Activated naive CD4-positive, alpha-beta T cell treated with anti-CD3 and anti-CD28 coated beads, Interleukin-2, amount 50 U/mL, for 16 hours (primary cell): ENCODE data around the gene OTUD3.
"Not testable (repeated sequence)": the region's sequence is repeated elsewhere in the genome, so short reads cannot be mapped to it uniquely, and the experiment has no call there.

Experiments
- DNase-seq: peaks from one replicate; pipeline ENCODE4 v3.0.0-alpha.2; 2020

Gene OTUD3, protein sequence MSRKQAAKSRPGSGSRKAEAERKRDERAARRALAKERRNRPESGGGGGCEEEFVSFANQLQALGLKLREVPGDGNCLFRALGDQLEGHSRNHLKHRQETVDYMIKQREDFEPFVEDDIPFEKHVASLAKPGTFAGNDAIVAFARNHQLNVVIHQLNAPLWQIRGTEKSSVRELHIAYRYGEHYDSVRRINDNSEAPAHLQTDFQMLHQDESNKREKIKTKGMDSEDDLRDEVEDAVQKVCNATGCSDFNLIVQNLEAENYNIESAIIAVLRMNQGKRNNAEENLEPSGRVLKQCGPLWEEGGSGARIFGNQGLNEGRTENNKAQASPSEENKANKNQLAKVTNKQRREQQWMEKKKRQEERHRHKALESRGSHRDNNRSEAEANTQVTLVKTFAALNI

DNA sequence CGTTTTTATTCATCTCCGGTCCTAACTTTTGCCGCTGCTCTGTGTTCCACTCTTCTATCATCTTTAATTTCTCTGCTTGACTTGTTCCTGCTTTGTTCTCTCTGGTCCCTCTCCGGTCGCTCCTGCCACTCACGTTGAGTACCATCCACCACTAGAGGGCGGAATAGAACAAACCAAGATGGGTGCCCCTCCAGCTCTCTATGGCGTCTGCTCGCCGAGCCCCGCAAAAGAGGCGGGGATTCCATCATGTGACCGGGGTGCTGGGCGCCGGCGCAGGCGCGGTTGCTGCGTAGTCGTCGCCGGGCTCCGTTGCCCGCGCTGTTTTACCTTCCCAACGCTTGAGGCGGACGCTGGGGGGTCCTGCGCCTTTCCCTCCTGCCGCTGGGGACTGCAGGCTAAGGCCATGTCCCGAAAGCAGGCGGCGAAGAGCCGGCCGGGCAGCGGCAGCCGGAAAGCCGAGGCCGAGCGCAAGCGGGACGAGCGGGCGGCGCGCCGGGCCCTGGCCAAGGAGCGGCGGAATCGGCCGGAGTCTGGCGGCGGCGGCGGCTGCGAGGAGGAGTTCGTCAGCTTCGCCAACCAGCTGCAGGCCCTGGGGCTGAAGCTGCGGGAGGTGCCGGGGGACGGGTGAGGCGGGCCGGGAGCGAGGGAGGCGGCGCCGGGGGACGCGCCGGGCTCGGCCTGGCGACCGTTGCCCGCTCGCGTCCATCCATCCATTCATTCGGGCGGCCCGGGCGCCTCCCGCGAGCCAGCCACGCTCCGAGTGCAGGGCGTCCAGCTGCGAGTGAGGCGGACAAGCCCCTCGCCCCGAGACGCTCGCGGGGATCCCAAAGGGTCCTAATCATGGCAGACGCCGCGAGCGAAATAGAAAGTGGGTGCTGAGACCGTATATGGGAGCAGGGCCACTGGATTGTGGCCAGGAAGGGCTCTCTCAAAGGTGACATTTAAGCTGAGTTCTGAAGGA lies at the start of gene OTUD3:
OTUD3 (plus strand) TSS at position 285 of the 961 bp plus-strand sequence; CDS start at position 404, 119 bp downstream.
- peak; percentile 95 for DNase-seq

DNA sequence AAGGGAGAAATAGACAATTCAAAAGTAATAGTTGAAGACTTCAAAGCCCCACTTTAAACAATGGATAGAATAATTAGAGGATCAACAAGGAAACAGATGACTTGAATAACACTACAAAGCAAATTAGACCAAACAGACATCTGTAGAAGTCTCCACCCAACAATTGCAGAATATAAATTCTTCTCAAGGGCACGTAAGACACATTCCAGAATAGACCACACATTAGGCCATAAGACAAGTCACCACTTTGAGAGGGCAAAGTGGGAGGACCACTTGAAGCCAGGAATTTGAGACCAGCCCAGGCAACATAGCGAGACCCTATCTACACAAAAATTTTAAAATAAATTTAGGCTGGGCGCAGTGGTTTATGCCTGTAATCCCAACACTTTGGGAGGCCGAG lies 46.6 kb upstream of the OTUD3 start:
- no peak for DNase-seq

DNA sequence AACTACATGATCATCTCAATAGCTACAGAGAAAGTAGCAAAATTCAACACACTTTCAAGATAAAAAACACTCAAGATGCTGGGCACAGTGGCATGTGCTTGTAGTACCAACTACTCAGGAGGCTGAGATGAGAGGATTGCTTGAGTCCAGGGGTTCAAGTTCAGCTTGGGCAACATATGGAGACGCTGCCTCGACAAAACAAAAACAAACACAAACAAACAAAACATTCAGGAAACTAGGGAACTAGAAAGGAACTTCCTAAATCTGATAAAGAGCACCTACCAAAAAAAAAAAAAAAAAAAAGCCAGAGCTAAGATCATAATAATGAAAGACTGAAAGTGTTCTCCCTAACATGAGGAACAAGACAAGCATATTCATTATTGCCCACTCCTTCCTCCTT lies 44.3 kb upstream of the OTUD3 start:
- DNase-seq: no peak

GRCh38 chr1:19840228-19840627 lies 42.0 kb upstream of the OTUD3 start:
- no peak for DNase-seq

GRCh38 chr1:19844731-19845495 lies 37.3 kb upstream of the OTUD3 start:
- DNase-seq: no peak

- no peak for DNase-seq
Observed at GRCh38 chr1:19845555-19845954, 36.6 kb upstream of the OTUD3 start.

DNA sequence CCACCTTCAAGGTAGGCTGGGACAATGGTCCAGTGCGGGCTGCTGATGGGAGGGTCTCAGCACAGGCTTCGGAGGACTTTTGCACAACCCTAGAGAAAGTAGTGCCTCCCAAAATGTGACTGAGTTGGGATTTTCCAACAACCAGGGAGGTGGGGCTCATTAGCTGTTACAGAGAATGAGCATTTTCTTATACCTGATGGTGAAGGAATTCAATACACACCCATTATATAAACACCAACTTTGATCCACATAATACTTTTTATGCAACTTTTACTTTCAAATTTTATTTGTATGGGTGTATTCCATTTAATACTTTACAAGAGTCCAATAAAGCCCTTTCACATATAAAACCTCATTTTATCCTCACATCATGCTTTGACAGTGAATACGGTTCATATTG lies 35.9 kb upstream of the OTUD3 start:
- DNase-seq: no peak

DNA sequence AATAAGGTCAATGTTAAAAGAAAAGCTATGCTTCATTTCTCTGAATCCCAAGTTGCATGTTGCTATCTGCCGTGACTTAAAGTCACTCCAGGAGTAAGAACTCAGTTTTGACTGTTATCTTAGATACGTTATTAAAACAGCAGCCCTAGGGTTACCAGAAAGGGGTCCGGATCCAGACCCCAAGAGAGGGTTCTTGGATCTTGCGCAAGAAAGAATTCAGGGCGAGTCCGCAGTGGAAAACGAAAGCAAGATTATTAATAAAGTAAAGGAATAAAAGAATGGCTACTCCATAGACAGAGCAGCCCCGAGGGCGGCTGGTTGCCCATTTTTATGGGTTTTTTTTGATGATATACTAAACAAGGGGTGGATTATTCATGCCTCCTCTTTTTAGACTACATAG lies 34.9 kb upstream of the OTUD3 start:
- DNase-seq: not testable (repeated sequence)

DNA sequence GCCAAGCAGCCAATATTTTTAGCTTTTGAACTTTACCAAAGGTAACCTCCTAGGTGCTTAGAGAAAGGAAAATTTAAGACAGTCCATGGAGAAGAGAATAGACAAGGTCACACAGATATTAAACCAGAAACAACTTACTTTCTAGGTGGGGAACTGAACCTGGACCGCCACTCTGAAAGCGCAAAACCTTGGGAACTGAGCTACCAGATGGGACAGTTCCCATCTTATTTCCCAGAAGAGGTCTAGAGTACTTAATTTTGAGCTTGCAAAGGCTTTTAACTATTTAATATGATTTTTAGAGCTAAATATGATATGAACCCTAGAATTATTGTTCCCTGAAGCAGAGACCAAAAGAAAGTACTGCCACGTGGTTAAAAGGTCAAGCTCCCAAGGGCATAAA lies 32.9 kb upstream of the OTUD3 start:
- DNase-seq: not testable (repeated sequence)

GRCh38 chr1:19850214-19850613 lies 32.0 kb upstream of the OTUD3 start:
- no peak for DNase-seq

DNA sequence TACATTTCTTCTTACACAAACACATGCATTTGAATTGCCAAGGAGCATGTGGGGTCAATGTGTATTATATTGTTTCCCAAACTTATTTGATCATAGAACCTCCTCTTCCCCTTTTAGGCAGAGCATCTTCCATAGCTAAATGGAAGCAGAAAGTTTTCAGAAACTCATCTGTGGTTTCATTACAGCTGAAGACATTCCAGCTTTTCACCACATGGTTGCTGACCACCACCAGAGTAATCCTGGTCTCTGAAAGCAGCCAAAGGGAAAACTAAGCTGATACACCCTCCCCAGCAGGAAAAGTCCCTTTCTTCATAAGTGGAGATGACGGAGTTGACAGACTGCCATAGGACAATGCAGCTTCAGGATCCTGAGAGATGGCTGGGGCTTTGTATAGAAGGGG lies 30.2 kb upstream of the OTUD3 start:
- no peak for DNase-seq

DNA sequence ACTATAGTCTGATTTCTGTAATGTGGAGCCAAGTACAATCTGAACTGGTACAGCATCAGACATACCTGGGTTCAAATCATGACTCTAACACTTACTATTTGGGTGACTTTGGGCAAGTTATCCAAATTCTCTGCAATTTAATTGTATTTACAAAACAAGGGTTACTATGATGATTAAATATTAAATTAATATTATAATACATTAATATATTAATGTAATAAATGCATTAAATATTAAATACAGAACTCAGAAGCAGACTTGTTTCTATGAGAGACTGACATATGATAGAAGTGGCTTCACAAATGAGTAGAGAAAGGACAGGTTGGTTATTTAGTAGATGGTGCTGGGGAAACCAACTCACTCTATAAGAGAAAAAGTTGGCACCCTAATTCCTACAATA lies 27.3 kb upstream of the OTUD3 start:
- no peak for DNase-seq

DNA sequence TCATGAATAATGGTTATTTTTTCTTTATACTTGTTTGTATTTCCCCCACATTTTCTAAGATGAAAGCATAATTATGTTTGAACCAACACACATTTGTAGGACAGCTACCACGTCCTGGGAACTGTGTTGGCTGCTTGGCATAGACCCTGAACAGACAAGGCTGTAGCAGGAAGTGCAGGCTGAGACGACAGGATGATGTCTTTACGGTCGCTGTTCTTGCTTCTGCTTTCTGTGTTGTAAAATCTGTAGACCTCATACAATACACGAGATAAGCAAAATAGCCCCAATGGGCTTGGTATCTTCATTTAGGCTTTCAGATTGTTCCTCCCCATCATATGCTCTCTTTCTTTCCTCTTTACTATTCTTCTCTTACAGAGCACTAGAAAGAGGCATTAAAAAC lies 23.3 kb upstream of the OTUD3 start:
- no peak for DNase-seq

DNA sequence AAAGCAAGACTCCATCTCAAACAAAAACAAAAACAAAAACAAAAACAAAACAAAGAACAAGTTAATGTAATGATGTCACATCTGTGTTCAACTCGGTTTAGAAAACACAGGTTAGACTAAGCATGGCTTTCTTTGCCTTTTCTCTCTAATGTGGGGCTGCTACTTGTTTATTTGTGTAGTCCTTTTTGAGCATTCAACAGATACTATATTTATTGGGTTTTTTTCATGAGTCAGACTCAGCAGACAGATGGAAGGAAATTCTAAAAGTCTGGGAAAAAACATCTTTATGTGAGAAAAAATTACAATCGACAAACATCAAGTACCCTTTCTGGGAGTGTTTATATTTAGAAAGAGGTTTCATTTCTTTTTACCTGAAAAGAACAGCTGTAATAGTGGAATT lies 22.3 kb upstream of the OTUD3 start:
- DNase-seq: no peak

DNA sequence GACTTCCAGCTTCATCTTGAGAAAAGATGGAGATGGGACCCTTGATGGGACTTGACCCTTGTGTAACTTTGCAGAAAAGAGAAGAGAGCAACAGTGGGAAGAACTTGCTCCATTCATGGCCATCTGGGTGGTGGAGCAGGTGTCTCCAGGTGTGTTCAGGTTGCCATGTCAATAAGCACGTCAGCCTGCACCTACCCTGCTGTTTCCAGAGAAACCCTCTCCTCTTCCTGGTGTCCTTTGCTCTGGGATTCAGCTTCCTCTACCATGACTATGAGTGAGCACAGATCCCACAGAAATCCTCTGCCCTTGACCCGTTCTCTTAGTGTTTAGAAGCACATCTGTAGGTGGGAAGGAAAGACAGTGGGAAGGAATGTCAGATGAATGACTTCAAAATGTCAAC lies 21.8 kb upstream of the OTUD3 start:
- no peak for DNase-seq

DNA sequence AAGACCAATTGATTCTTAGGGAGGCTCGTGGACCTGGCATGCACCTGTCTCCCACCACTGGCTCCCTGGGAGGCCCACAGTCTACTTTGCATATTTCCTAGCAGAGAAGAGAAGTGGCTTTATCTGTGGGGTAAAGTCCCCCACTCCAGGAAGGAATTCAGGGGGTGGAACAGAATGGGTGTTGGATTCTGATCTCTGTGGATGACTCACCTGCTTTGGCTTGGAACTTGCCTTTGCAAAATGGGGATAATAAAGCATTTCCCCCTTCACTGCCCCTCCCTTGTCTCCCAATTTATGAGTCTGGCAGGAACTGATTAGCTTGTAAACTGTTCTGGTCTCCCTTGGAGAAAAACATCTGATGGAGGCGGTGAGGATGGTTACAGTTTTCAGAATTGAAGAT lies 21.2 kb upstream of the OTUD3 start:
- DNase-seq: no peak

- no peak for DNase-seq
Observed at GRCh38 chr1:19861842-19862530, 20.2 kb upstream of the OTUD3 start.

DNA sequence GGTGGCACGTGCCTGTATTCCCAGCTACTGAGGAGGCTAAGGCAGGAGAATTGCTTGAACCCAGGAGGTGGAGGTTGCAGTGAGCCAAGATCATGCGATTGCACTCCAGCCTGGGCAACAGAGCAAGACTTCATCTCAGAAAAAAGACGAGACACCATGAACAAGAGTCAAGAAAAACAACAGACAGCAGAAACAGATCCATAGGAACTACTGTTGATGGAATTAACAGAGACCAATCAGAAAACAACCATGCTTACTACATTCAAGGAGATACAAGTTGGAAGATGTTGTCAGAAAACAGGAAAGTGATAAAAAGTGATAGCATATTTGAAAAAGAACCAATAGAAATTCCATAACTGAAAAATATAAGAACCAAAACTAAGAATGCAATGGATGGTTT lies 19.3 kb upstream of the OTUD3 start:
- no peak for DNase-seq

DNA sequence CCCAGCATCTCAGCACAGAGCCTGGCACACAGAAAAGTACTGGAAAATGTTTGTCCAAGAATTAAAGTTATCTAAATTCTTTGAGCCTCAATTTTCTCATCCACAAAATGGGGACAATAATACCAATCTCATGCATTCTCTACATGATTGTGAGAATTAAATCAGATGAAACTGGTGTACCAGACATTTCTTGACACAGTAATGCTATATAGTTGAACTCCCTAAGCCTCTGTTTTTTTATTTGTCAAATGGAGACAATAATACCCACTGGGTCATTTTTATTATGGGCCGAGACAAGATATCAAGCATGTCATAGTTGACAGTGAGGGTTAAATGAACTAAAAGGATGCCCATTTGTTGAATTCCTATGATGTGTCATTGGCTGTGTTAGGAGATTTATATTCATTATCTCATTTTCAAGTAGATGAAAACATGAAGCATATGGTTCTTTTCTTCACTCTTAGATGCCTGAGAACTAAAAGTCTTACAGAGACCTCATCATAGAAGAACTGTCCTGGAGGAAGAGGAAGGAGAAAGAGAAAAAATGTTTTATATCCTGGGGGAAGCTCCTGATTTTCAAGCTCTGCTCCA lies 17.5 kb upstream of the OTUD3 start:
- no peak for DNase-seq

DNA sequence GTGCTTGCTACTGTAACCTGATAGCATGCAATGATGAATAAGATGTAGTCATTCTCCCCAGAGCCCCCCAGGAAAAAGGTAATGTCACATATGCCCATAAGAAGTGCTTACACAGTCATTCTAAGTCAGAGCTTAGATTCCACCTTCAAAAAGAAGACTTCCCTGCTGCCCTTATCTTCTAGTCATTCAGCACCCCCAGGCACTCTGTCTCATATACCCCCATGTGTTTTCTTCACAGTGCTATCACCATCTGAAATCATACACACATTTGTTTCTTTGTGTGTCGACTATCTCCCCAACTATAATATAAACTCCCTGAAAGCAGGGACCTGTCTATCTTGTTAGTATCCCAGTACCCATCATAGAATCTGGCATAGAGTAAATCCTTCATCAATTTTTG lies 16.2 kb upstream of the OTUD3 start:
- no peak for DNase-seq

GRCh38 chr1:19866758-19867157 lies 15.4 kb upstream of the OTUD3 start:
- no peak for DNase-seq

GRCh38 chr1:19868575-19868974 lies 13.6 kb upstream of the OTUD3 start:
- not testable (repeated sequence) for DNase-seq
